ENCODE results near the gene PTGR2.
"Not testable (repeated sequence)": the region's sequence is repeated elsewhere in the genome, so short reads cannot be mapped to it uniquely, and the experiment has no call there.

The PTGR2 gene

DNA sequence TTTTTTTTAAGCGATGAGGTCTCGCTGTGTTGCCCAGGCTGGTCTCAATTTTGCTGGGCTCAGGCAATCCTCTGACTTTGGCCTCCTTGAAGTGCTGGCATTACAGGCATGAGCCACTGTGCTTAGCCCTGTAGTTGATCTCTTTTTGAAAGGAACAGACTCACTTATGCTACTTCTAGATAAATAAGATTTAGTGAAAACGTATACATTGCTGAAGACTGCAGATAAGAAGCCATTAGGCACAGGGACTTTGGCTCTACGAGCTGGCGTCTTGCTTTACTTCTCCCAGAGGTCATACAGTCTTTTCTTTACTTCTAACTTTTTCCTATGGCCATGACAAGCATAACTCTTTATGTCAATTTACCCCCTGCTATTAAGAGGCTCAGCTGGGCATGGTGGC is 9.4 kb downstream of the PTGR2 start:
- H3K4me1 Mint-ChIP-seq, result peaks cover 4% of the 10 kb centered on the region
- no peak overlapping the region for H3K27ac Mint-ChIP-seq
- no peaks in the 10 kb centered on the region for H3K9me3 Mint-ChIP-seq
- no peak overlapping the region for H3K4me3 Mint-ChIP-seq
- H3K36me3 Mint-ChIP-seq, result peaks cover 15% of the 10 kb centered on the region
- ATAC-seq, result no peak
- H3K27me3 Mint-ChIP-seq, result no peaks in the 10 kb centered on the region

- Mint-ChIP-seq H3K9me3 (no peaks in the 10 kb centered on the region), H3K4me3 (peak overlapping the region; percentile 58), H3K36me3 (peaks cover 15% of the 10 kb centered on the region), H3K27ac (no peak overlapping the region), H3K4me1 (peaks cover 4% of the 10 kb centered on the region), H3K27me3 (no peaks in the 10 kb centered on the region)
- ATAC-seq, result no peak
Measured at GRCh38 chr14:73862480-73862879, 10.8 kb downstream of the PTGR2 start.

DNA sequence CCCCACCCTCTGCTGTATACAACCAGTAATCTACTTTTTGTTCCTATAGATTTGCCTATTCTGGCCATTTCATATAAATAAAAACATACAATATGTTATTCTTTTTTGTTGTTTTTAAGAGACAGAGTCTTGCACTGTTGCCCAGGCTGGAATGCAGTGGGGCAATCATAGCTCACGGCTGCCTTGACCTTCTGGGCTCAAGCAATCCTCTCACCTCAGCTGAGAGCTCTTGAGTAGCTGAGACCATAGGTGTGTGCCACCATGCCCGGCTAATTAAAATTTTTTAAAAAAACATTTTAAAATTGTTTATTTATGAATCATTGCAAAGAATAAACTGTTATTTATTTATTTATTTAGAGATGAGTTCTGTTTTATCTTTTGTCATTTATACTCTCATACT is 11.6 kb downstream of the PTGR2 start:
- Mint-ChIP-seq H3K36me3 (peaks cover 15% of the 10 kb centered on the region), H3K9me3 (no peaks in the 10 kb centered on the region), H3K4me1 (peaks cover 4% of the 10 kb centered on the region), H3K27me3 (no peaks in the 10 kb centered on the region), H3K27ac (no peak overlapping the region), H3K4me3 (no peak overlapping the region)
- no peak for ATAC-seq

- H3K36me3 Mint-ChIP-seq, result peaks cover 15% of the 10 kb centered on the region
- ATAC-seq, result no peak
- H3K27me3 Mint-ChIP-seq, result no peaks in the 10 kb centered on the region
- H3K27ac Mint-ChIP-seq, result no peak overlapping the region
- H3K4me3 Mint-ChIP-seq, result no peak overlapping the region
- no peaks in the 10 kb centered on the region for H3K9me3 Mint-ChIP-seq
- peaks cover 4% of the 10 kb centered on the region for H3K4me1 Mint-ChIP-seq
Measured at GRCh38 chr14:73865534-73866113, 14.0 kb downstream of the PTGR2 start.

DNA sequence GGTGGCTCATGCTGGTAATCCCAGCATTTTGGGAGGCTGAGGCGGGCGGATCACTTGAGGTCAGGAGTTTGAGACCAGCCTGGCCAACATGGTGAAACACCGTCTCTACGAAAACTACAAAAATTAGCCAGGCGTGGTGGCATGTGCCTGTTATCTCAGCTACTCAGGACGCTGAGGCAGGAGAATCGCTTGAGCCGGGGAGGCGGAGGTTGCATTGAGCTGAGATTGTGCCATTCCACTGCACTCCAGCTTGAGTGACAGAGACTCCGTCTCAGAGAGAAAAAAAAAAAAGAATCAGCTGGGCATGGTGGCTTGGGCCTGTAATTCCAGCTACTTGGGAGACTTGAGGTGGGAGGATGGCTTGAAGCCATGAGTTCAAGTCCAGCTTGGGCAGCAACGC is 18.1 kb downstream of the PTGR2 start:
- not testable (repeated sequence) for ATAC-seq, H3K4me3 Mint-ChIP-seq, H3K9me3 Mint-ChIP-seq, H3K27ac Mint-ChIP-seq, H3K27me3 Mint-ChIP-seq, H3K4me1 Mint-ChIP-seq
- peaks cover 12% of the 10 kb centered on the region for H3K36me3 Mint-ChIP-seq

DNA sequence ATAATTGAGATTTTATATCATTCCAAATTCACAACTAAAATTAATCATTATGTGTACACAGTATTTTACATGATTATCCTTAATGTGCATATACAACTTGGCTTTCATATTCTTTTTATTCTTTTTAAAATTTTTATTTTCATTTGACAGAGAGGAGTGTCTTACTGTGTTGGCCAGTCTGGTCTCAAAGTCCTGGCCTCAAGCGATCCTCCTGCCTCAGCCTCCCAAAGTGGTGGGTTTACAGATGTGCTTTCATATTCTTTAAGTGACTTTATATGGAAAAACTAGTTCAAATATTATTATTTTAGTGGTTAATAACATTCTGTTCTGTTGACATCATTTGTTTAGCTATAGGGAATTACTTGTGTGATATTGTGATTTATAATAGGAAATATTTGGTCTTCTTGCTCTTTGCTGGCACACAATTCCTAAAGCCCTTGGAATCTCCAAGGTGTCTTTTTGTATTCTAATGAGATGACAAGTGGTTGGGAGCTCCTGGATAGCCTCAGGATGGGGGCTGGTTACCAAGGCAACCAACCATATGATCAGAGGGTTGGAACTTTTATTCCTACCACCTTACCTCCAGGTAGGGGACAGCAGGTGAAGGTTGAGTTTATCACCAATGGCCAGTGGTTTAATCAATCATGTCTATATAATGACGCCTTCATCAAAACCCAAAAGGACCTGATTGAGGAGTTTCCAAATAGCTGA is 19.0 kb downstream of the PTGR2 start:
- no peak overlapping the region for H3K4me3 Mint-ChIP-seq
- ATAC-seq, result no peak
- no peaks in the 10 kb centered on the region for H3K4me1 Mint-ChIP-seq
- no peak overlapping the region for H3K27ac Mint-ChIP-seq
- H3K27me3 Mint-ChIP-seq, result no peaks in the 10 kb centered on the region
- peaks cover 5% of the 10 kb centered on the region for H3K36me3 Mint-ChIP-seq
- H3K9me3 Mint-ChIP-seq, result no peaks in the 10 kb centered on the region

DNA sequence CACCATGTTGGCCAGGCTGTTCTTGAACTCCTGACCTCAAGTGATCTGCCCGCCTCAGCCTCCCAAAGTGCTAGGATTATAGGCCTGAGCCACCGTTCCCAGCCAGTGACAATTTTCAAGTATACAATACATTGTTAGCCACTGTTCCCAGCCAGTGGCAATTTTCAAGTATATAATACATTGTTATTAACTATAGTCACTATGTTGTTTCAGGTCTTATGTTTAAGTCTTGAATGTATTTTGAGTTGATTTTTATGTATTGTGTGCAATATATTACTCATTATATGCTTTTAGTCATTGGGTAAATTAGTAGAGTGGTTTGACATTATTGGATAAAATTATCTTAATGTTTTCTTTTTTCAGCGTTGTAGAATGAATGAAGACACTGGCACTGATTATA is 22.0 kb downstream of the PTGR2 start:
- no peak for ATAC-seq
- Mint-ChIP-seq H3K4me3 (no peak overlapping the region), H3K36me3 (peaks cover 5% of the 10 kb centered on the region), H3K4me1 (no peaks in the 10 kb centered on the region), H3K27me3 (no peaks in the 10 kb centered on the region), H3K9me3 (no peaks in the 10 kb centered on the region), H3K27ac (no peak overlapping the region)

- no peak overlapping the region for H3K27ac Mint-ChIP-seq
- no peak for ATAC-seq
Measured at GRCh38 chr14:73877790-73878189, 26.2 kb downstream of the PTGR2 start.

GRCh38 chr14:73878436-73878835 is 26.8 kb downstream of the PTGR2 start:
- peaks cover 5% of the 10 kb centered on the region for H3K36me3 Mint-ChIP-seq
- H3K27me3 Mint-ChIP-seq, result no peaks in the 10 kb centered on the region
- H3K27ac Mint-ChIP-seq, result no peak overlapping the region
- no peaks in the 10 kb centered on the region for H3K9me3 Mint-ChIP-seq
- ATAC-seq, result no peak
- H3K4me1 Mint-ChIP-seq, result no peaks in the 10 kb centered on the region
- H3K4me3 Mint-ChIP-seq, result no peak overlapping the region

More at GRCh38 chr14:73877790-73878189, 26.2 kb downstream of the PTGR2 start:
- H3K4me1 Mint-ChIP-seq, result no peaks in the 10 kb centered on the region
- no peak overlapping the region for H3K4me3 Mint-ChIP-seq
- no peaks in the 10 kb centered on the region for H3K27me3 Mint-ChIP-seq
- peaks cover 5% of the 10 kb centered on the region for H3K36me3 Mint-ChIP-seq
- no peaks in the 10 kb centered on the region for H3K9me3 Mint-ChIP-seq

DNA sequence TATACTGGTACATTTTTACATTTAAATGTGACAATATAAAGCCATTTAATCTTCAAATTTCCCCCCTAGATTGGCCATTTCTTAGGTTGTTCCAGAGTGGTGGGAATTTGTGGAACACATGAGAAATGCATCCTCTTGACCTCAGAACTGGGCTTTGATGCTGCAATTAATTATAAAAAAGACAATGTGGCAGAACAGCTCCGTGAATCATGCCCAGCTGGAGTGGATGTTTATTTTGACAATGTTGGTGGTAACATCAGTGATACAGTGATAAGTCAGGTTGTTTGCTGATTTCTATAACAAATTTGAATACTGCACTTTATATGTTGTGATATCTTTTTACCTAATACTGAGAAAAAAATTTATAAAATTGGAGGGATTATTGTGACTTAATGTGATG is 27.4 kb downstream of the PTGR2 start:
- Mint-ChIP-seq H3K27me3 (no peaks in the 10 kb centered on the region), H3K36me3 (peaks cover 5% of the 10 kb centered on the region), H3K27ac (no peak overlapping the region), H3K4me3 (no peak overlapping the region), H3K9me3 (no peaks in the 10 kb centered on the region), H3K4me1 (no peaks in the 10 kb centered on the region)
- ATAC-seq, result no peak

- Mint-ChIP-seq H3K36me3 (no peaks in the 10 kb centered on the region), H3K9me3 (no peaks in the 10 kb centered on the region), H3K4me3 (peak overlapping the region; percentile 90), H3K27me3 (no peaks in the 10 kb centered on the region), H3K27ac (peak overlapping the region; percentile 98), H3K4me1 (peaks cover 43% of the 10 kb centered on the region)
- ATAC-seq, result no peak
Measured at GRCh38 chr14:73884438-73885190, 33.0 kb downstream of the PTGR2 start.

DNA sequence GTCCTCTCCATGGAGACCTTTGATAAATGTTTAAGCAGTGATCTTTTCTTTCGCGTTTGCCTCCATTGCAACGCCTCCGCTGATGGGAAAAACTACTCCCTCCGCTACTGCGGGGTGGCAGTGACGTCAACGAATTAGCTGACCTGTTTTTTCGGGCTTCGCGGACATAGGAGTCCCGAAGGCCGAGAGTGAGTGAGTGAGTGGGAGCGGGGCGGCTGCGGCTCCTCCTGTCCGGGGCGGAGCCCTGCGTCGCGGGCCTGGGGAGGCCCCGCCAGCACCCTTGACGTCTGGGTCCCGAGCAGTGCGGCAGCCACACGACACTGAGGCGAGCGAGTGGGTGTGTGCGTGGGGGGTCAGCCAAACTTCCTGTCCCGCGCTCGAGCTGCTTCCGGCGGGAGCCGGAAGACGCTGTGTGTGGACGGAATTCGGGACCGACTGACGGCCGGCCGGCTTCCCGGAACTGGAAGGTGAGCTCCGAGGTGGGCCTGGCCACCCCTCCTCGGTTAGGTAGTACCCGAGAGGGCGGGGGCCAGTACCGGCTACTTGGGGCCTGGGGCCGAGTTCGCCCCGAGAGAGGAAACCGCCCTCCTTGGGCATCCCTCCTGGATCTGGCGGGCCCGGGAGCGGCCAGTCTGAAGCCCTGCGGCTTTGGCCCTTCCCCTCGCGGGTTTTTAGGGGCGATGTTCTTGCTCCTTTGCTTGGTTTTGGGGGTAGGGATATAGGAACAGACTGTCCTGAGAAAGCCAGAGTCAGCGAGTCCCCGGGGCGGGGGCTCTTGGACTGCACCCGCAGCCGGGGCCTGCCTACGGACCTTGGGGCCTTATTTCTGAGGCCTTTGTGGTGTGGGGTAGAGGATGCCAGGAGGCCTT is 35.1 kb downstream of the PTGR2 start, which contains the start of gene ZNF410:
Gene ZNF410, plus strand, starts transcription at position 411 of the 869 bp plus-strand sequence. CDS start 5,317 bp downstream, outside the sequence.
- Mint-ChIP-seq H3K27ac (peak within 1 kb of the TSS; percentile 98), H3K36me3 (no peaks in the 10 kb centered on the region), H3K9me3 (no peaks in the 10 kb centered on the region), H3K27me3 (no peaks in the 10 kb centered on the region), H3K4me1 (peaks cover 46% of the 10 kb centered on the region), H3K4me3 (peak within 1 kb of the TSS; percentile 90)
- peak; percentile 100 for ATAC-seq

- peaks cover 50% of the 10 kb centered on the region for H3K4me1 Mint-ChIP-seq
Measured at GRCh38 chr14:73887318-73887616, 35.6 kb downstream of the PTGR2 start.

GRCh38 chr14:73887694-73888459 is 36.2 kb downstream of the PTGR2 start:
- peak overlapping the region; percentile 98 for H3K27ac Mint-ChIP-seq
- no peaks in the 10 kb centered on the region for H3K9me3 Mint-ChIP-seq
- H3K27me3 Mint-ChIP-seq, result no peaks in the 10 kb centered on the region
- H3K4me1 Mint-ChIP-seq, result peaks cover 50% of the 10 kb centered on the region
- no peak for ATAC-seq
- H3K36me3 Mint-ChIP-seq, result no peaks in the 10 kb centered on the region
- H3K4me3 Mint-ChIP-seq, result peak overlapping the region; percentile 90

More at GRCh38 chr14:73887318-73887616, 35.6 kb downstream of the PTGR2 start:
- peak overlapping the region; percentile 98 for H3K27ac Mint-ChIP-seq
- no peaks in the 10 kb centered on the region for H3K36me3 Mint-ChIP-seq
- no peaks in the 10 kb centered on the region for H3K9me3 Mint-ChIP-seq
- peak overlapping the region; percentile 90 for H3K4me3 Mint-ChIP-seq
- no peak for ATAC-seq
- H3K27me3 Mint-ChIP-seq, result no peaks in the 10 kb centered on the region

DNA sequence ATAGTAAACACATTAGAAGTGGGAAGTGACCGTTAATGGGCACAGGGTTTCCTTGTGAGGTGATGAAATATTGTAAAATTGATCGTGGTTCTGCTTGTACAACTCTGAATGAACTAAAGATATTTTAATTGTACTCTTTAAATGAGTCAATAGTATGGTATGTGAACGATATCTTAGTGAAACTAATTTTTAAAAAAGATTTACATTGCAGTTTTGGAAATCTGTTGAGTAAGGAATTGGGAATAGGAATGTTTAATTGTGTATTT is 36.8 kb downstream of the PTGR2 start:
- Mint-ChIP-seq H3K9me3 (no peaks in the 10 kb centered on the region), H3K4me3 (peak overlapping the region; percentile 90), H3K4me1 (peaks cover 50% of the 10 kb centered on the region), H3K36me3 (no peaks in the 10 kb centered on the region), H3K27me3 (no peaks in the 10 kb centered on the region), H3K27ac (peak overlapping the region; percentile 98)
- no peak for ATAC-seq
